ENCODE results near the gene SHMT2. TPM values are rescaled to one million over a fixed set of nuclear protein-coding genes. Genes with fewer than 3 reads are reported as not detected.

Gene SHMT2
- total and polyA plus RNA-seq, 9 of the 15 experiments (the other 6 are each of a cell fraction or from before 2014, with no cell fraction given): 46.1 to 319 (median 115) TPM

DNA sequence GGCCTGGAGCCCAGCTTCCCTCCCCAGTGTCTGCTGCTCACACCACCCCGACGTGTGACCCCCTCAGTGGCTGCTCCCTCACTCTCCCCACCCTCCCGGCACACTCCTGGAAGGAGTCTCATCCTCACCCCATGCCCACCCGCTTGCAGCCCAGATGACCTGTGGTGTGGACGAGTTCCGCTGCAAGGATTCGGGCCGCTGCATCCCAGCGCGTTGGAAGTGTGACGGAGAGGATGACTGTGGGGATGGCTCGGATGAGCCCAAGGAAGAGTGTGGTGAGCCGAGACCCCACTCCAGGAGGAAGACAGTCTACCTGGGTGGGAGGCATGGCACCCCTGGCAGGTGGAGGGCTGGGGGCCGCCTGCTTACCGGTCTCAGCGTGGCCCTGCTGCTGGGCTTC, 27.9 kb upstream of the SHMT2 start:
- Histone ChIP-seq H4K20me1 (replicated peaks; ENCODE audit: control insufficient read depth, insufficient read depth, low read length) (peaks cover 31% of the 10 kb centered on the region), H2AFZ (ENCODE audit: low read depth, low read length) (no peak overlapping the region), H3K36me3 (ENCODE audit: control insufficient read depth, insufficient read depth, low read length) (no peaks in the 10 kb centered on the region), H3K9me3 (replicated peaks; ENCODE audit: control insufficient read depth, insufficient read depth, low read depth, low read length) (no peaks in the 10 kb centered on the region), H3K4me1 (replicated peaks in 1 of 2; ENCODE audit: control insufficient read depth in 2 of 2, insufficient read depth in 2 of 2, low read length in 2 of 2) (peaks cover 0 to 42% of the 10 kb centered on the region in 2 experiments; a peak in 2 of 5 replicates), H3K9ac (ENCODE audit: insufficient read depth in 1 of 2, low read depth in 2 of 2, low read length in 2 of 2) (peak overlapping the region in 1 of 2 experiments; percentile 17; a peak in 1 of 4 replicates), H3K4me3 (no peak overlapping the region), H3K27me3 (ENCODE audit: control insufficient read depth in 2 of 2, insufficient read depth in 2 of 2, low read length in 2 of 2) (peaks cover 65 to 96% of the 10 kb centered on the region in 2 experiments; a peak in 4 of 5 replicates), H3K79me2 (ENCODE audit: control insufficient read depth, insufficient read depth, low read length) (no peaks in the 10 kb centered on the region), H3K27ac (ENCODE audit: extremely low read depth, low read depth, low read length) (no peak overlapping the region), H3K9me1 (ENCODE audit: control insufficient read depth, insufficient read depth, low read length) (no peaks in the 10 kb centered on the region), H3K4me2 (ENCODE audit: insufficient read depth, low read length) (no peak overlapping the region)
- in situ Hi-C loops (cut with MboI) (no loop called here), intact Hi-C loops (cut with micrococcal nuclease) (no loop called here)
- ChIA-PET POLR2A (interaction anchor here (1.0 kb wide), 1 partner anchor 13 kb away, joined by 3 read pairs; no protein-coding TSS in a partner anchor), CTCF (ENCODE audit: low intra/inter-chr PET ratio) (no interaction called here)
- TF ChIP-seq FIP1L1 (IDR thresholded peaks at IDR 0.05; ENCODE audit: low read depth, low read length, poor library complexity, severe bottlenecking): no peak
- TF ChIP-seq, protein P1, sequence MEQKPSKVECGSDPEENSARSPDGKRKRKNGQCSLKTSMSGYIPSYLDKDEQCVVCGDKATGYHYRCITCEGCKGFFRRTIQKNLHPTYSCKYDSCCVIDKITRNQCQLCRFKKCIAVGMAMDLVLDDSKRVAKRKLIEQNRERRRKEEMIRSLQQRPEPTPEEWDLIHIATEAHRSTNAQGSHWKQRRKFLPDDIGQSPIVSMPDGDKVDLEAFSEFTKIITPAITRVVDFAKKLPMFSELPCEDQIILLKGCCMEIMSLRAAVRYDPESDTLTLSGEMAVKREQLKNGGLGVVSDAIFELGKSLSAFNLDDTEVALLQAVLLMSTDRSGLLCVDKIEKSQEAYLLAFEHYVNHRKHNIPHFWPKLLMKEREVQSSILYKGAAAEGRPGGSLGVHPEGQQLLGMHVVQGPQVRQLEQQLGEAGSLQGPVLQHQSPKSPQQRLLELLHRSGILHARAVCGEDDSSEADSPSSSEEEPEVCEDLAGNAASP (IDR thresholded peaks at IDR 0.05): no peak
- no peak for TF ChIP-seq ZNF398 (CRISPR knock-in tag; IDR thresholded peaks at IDR 0.05)
- TF ChIP-seq OTX1 (CRISPR knock-in tag; IDR thresholded peaks at IDR 0.05): no peak
- TF ChIP-seq MGA (IDR thresholded peaks at IDR 0.05): no peak
- TF ChIP-seq KDM1A (IDR thresholded peaks at IDR 0.05): no peak
- no peak for DNase-seq (ENCODE audit: extremely low read depth in 1 of 4, low spot score in 3 of 4)
- 19% methylated on average over 14 of the region's 16 CpGs for WGBS (ENCODE audit: insufficient coverage, low coverage, missing lambda C conversion rate)
- BruUV-seq (replicated peaks): no TSS peak
- ATAC-seq: no peak
- no peak for FAIRE-seq

All from K562 (cell line).